Heart left ventricle (tissue), 13 donors: ENCODE data around the gene DTNA.

Source experiments
- POLR2A ChIP-seq, 2 donors: fragments of 450-650 bp; IDR thresholded peaks; one replicate each; pipeline ENCODE4 v1.6.1; 2017; ENCODE audit warnings: antibody characterized with exemption in 2 of 2, mild to moderate bottlenecking in 2 of 2, moderate library complexity in 2 of 2
- TF ChIP-seq, protein P1 (sequence below), 12 donors: fragments of 200-600 bp; sonication (generic) in 4 of 12; IDR thresholded peaks; one replicate each; pipeline versions ENCODE4 v1.5.0 to v1.8.0; 2018 to 2022; ENCODE audit warnings: antibody characterized with exemption in 12 of 12, mild to moderate bottlenecking in 5 of 12
- donor health status: ischemic (EF 13 %, LVEDD 7.1; RV severe dilation, severe dysfunction).
- donor health status: DM: no; HTN: yes; CAD: no.
- donor health status: DM: no; HTN: no; CAD: no.
- donor health status: ischemic (EF 25% LVEDD 6.9; RV normal size, moderate dysfunction).
- donor health status: ischemic (EF 25% LVEDD 5.7; RV mildly dilated, moderate dysfunction).
- donor health status: ischemic (EF 35%, LVEDD 5.7; RV mildly dilated, moderate dysfunction).
- donor health status: nonischemic (EF 11% LVEDD 7.7; RV severe dilation, severe dysfunction).
- donor health status: DM: yes; HTN: yes; CAD: no.
- donor health status: PGD.
- donor health status: ischemic (EF 29% LVEDD 5.4; RV normal size, mild dysfunction).
- donor health status: nonischemic (EF 23%, LVEDD 6.1; RV moderate dilation, normal function).

GRCh38 chr18:34805878-34806351 lies 95.8 kb downstream of the DTNA start:
- TF ChIP-seq, protein P1, sequence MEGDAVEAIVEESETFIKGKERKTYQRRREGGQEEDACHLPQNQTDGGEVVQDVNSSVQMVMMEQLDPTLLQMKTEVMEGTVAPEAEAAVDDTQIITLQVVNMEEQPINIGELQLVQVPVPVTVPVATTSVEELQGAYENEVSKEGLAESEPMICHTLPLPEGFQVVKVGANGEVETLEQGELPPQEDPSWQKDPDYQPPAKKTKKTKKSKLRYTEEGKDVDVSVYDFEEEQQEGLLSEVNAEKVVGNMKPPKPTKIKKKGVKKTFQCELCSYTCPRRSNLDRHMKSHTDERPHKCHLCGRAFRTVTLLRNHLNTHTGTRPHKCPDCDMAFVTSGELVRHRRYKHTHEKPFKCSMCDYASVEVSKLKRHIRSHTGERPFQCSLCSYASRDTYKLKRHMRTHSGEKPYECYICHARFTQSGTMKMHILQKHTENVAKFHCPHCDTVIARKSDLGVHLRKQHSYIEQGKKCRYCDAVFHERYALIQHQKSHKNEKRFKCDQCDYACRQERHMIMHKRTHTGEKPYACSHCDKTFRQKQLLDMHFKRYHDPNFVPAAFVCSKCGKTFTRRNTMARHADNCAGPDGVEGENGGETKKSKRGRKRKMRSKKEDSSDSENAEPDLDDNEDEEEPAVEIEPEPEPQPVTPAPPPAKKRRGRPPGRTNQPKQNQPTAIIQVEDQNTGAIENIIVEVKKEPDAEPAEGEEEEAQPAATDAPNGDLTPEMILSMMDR (IDR thresholded peaks at IDR 0.05) = no peak
- no peak for TF ChIP-seq POLR2A (IDR thresholded peaks at IDR 0.05)
